ENCODE measurements around the gene LEF1.

- TF ChIP-seq USF2 (IDR thresholded peaks at IDR 0.05; ENCODE audit: low read length) (no peak), BRCA1 (IDR thresholded peaks at IDR 0.05; ENCODE audit: low read depth, low read length) (no peak), CTCF (IDR thresholded peaks at IDR 0.05; ENCODE audit: control extremely low read depth in 1 of 3, insufficient read depth in 1 of 3, low read depth in 1 of 3, low read length in 3 of 3) (no peak), POLR2A (IDR thresholded peaks at IDR 0.05; ENCODE audit: control extremely low read depth in 1 of 2, low read depth in 2 of 2, low read length in 2 of 2) (no peak), KDM5A (IDR thresholded peaks at IDR 0.05; ENCODE audit: low read length) (no peak), POLR2AphosphoS5 (IDR thresholded peaks at IDR 0.05; ENCODE audit: low read depth, low read length) (no peak), FOSL1 (IDR thresholded peaks at IDR 0.05; ENCODE audit: insufficient read depth, low read depth, low read length) (no peak), KDM1A (IDR thresholded peaks at IDR 0.05; ENCODE audit: borderline replicate concordance, low read length) (no peak), TAF1 (IDR thresholded peaks at IDR 0.05; ENCODE audit: low read depth, low read length) (no peak), RBBP5 (IDR thresholded peaks at IDR 0.05; ENCODE audit: borderline replicate concordance, low read depth, low read length) (no peak)
Observed at GRCh38 chr4:108209489-108209888, 40.8 kb upstream of the LEF1 start.

All from H1 (cell line).